CD4-positive, alpha-beta T cell treated with Interleukin-4 for 1 hour (primary cell): ENCODE data around the gene CTNNBL1.

Experiments used
- DNase-seq, 2 donors: peaks; one replicate each; pipeline ENCODE4 v3.0.0-alpha.2; 2020 to 2022

Gene CTNNBL1

DNA sequence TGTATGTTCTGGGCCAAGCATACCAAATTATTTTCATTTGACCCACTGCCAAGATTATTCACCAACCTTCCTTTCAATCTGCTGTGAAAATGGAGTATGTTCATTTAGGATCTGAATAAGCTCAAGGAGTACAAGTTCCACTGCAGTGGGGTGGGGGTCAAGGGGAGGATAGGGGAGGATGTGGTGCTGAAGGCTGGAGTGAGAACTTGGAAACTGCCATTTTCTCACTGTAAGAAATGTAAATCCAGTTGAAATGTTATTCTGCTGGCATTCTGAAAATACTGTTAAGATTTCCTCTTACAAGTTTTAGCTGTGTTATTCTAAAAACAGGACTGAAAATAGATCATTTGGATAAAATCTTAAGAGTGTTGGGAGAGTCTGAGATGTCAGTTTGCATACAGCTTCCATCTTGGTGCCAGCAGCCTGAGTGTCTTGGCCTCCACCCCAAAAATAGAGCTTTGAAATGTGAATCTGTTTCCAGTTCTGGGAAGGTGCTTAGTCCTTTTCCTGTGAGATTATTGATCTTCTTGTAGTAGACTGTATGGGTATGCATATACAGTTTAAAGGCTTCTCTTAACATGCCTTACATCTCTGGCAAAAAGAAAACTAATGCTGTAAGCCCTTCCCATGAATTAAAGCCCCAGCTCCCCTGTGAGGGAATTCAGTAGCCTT lies 84.3 kb downstream of the CTNNBL1 start:
- DNase-seq, result no peak

DNA sequence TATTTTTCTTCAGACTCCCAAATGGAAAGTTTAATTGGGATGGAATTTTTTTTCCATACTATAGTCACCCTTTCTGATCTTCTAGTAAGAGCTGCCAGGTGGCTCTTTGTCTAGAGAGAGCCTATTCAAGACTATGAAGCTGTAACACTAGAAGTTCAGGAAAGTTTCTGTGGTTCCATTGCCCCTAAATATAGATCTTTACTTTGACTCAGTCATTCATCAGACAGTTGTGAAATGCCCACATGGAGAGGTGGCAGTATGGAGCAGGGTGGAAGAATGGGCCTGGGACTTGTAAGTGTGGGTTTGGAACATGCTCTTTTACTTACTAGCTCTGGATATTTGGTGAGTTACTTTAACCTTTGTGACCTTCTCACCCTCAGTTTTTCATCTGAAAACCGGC lies 87.8 kb downstream of the CTNNBL1 start:
- no peak for DNase-seq

DNA sequence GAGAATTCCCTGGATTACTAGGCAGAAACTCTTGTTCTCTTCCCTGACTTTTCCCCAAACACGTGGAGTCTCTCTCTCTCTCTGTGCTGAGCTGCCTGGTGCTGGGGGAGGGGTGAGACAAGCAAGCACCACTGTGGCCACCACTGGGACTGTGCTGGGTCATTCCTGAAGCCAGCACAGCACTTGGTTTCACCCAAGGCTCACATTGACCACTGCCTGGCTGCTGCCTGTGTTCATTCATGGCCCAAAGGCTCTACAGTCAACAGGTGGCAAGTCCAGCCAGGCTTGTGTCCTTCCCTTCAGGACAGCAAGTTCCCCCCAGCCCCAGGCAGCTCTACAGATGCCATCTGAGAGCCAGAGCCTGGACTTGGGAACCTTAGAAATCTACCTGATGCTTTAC lies 92.2 kb downstream of the CTNNBL1 start:
- no peak for DNase-seq

DNA sequence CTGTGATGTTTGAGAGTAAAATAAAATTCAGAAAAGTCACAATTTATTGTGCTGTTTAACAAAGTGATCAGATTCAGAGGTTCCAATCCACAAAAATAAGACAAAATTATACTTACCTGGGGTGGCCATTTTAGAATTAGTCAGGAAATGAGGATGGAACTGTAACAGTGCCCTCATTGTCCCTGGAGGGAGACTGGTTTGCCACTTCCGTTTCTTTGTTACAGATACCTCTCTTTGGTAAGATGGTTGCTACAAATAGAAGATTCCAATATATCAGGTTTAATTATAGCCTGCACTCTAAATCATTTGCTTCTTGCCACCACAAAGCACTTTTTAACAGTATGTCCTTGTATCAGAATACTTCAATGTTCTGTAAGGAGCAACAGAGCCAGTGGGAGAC lies 95.6 kb downstream of the CTNNBL1 start:
- no peak for DNase-seq

DNA sequence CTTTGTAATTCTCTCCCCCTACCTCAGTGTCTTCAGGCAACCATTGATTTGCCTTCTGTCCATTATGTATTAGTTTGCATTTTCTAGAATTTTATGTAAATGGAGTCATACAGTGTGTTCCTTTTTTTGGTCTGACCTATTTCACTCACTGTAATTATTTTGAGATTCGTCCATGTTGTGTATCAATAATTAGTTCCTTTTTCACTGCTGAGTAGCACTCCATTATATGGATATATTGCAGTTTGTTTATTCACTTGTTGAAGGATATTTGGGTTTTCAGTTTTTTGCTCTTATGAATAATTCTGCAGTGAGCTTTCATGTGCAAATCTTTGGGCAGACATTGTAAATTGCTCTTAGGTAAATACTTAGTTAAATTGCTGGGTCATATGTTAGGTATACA lies 97.1 kb downstream of the CTNNBL1 start:
- DNase-seq, result no peak

DNA sequence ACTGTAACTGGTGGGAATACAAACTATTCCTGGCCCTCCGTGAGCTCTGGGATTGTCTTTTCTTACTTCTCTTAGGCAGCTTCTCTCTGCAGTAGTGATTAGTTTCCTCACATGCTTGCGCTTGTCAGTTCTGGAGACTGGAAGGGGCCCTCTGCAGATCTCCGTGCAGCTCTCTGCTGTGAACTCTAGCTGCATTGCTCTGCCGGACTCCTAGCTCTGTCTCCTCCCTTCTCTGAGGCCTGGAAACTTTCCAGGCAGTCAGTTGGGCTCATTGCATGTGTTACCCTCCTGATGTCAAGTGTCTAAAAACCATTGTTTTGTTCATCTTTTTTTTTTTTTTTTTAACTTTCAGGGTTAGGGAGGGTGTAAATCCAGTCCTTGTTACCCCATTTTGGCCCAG lies 102.3 kb downstream of the CTNNBL1 start:
- no peak for DNase-seq

DNA sequence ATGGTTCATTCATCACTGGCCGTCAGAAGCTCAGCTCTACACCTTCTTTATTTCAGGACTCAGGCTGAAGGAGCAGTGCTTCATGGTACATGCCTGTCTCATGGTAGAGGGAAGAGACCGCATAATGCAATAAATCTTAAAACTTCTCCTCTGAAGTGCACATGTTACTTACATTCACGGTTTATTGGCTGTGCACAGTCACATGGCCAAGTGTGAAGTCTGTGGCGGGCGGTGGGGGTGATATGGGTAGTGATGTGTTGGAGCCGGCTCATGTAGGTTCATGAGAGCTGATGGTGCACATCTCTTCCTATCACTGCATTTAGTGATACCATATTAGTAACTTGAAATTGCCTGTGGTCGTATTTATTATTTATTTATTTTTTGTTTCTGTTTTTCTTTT lies 102.9 kb downstream of the CTNNBL1 start:
- no peak for DNase-seq

DNA sequence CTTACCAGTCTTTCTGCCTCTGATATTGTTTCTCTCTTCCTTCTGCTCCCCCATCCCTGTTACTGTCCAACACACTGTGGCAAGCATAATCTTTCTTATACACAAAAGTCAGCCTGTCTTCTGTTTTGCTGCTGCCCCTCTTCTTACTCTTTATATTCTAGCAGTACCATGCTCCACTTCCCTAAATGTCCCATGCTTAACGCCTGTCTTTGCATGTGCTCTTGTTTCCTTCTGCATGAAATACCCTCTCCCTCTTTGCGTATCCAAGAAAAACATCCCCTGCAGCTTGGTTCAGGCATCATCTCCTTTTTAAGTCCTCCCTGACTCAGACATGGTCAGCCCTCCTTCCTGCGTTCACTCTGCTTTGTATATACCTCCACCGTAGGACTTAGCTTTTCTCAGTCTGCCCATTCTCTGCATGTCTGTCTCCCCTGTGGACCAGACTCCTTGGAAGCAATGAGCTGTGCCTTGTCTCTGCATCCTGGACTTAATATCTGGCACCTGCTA lies 103.9 kb downstream of the CTNNBL1 start:
- DNase-seq, result no peak

DNA sequence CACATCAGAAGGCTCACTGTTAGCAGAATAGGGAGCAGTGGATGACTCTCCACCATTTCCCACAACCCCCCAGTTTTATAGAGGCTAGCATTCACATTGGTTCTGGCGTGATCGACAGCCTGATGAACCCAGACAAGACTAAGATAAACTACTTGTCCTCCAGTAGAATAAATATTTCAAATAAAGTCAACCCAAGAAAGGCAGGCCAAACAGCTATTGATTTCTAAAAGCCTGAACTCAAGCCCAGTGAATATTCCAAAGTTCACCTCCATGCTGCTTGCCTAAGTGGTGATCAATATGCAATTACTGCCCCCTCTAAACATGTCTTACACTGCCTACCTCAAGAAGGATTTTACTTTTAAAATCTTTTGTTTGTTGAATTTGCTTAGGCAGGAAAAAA lies 104.5 kb downstream of the CTNNBL1 start:
- no peak for DNase-seq

DNA sequence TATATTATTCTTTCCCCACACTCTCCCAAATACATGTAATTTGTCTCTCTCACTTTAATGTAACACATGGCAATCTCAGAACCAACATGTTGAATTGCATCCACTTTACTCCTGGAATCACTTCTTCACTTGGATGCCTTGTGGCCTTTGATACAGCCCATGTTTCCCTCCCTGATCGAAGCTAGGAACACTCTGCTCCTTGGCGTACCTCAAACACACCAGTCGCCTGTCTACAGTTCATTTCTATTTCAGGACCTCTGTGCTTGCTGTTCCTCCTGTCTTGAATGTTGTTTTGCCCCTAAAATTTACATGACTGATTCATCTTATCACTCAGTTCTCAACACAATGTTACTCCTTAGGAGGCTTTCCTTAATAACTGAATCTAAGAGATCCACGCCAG lies 106.8 kb downstream of the CTNNBL1 start:
- no peak for DNase-seq

DNA sequence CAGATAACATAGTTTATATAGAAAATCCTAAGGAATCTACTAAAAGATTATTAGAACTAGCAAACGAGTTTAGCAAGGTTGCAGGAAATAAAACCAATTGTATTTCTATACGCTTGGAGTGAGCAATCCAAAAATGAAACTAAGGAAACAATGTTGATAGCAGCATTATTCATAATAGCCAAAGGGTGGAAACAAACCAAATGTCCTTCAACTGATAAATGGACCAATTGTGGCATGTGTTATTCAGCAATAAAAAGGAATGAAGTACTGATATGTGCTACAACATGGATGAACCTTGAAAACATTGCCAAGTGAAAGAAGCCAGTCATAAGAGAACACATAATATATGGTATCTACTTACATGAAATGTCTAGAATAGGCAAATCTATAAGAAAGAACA lies 108.1 kb downstream of the CTNNBL1 start:
- DNase-seq, result no peak

DNA sequence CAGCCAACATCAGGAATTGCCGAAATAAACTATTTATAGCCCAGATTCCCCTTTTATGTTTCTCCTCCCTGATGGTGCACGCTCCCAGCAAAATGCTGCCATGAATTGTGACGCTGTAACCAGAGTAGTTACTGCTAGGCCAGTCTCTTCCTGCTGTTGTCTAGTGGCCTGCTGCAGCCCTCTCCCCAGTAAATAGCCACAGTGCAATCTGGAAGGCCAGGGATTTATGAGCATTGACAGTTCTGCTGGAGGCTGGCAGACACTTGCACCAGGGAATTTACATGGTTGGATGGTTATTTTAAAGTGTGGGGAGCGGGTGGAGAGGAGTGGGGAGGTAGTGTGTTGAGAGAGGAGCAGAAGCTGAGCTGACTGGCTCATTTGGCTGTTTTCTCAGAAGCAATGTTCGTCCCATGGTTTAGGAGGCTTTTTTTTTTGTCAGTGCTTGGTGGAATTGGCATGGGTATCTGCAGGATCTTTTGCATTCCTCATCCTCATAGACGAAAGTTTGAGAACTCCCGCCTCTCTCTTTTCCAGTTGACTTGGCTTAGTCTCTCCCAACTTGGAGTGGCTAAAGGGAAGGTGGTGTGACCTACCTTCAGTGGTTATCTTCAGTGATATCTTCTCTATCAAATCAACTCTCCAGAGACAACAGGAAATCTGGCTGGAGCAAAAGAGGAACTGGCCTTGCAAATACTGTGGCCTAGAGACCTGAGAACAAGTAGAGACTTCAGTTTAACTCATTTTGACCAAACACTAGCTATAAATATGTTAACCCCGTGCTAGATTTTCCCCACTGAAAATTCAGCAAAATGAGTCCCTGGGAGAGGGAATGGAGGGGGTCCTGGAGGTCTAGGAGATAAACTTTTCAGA lies 109.8 kb downstream of the CTNNBL1 start:
- peak in 1 of 2 donors; percentile 23 for DNase-seq

DNA sequence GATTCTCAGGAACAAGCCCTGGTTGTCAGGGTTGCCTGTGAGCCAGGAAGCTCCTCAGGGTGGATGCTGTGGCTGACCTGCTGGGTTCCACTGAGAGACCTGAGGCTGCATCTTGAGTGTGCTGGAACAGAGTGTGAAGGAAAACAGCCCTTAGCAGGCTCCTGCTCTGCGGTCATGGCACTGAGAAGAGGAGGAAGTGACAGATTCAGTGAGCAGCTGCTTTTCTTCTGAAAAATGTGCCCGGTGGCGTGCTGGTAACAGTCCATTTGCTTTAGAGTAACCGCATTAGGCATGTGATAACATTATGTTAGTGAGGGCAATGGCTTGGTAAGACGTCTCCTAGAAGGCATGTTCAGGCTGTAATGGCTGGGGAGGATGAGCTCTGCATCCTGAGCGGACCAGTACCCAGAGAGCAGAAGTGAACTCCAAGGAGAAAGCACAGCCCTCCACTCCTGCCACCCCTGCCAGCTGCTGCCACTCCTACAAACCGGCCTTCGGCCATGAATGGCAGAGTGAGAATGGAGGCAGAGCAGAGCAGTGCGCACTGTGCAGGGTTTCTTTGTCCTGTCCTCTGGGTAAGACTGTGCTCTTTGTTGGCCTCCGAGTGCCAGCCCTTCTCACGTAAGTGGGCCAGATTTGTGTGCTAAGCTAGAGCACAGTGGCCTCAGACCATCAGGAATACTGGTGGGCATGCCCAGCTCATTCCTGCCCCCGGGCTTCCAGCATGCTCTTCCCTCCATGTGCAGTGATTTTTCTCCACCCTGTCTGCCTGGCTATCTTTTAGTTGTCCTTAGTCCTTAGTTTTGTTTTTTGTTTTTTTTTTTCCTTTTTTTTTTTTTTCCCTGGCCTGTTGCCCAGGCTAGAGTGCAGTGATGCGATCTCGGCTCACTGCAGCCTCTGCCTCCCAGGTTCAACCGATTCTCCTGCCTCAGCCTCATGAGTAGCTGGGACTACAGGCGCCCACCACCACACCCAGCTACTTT lies 111.0 kb downstream of the CTNNBL1 start:
- DNase-seq, result peak; percentile 4 to 70

DNA sequence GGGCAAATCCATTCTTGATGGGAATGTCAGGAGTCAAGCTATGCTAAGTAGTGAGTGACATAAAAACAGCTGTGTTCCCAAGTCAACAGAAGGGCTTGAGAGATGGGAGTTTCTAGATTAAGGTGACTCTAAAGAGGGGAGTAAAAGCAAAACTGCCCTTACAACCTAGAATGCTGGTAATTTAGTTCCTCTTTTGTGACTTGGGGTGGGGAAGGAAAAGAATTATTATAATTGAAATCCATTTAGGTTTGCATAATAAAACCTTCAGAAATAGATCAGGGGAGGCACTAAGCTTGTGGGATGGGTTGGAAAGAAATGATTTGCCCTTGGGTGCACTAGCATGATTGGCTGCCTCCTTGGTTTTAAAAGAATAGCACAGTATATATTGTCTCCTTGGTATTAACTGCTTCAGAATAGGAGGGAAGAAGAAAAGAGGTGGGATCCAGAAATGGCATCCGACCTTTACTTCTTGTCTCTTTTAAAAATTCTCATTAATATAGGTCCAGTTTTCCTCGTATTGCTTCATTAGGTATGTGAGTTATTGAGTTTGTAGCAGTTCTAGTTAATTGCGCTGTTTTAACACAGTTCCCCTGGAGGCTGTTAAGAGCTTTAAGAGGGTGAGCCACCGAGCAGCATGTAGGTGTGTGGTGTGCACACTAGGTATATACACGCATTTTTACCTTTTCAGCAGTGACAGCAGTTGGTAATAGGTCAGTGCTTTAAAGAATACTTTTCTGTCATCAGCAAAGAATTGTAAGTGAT lies 113.8 kb downstream of the CTNNBL1 start:
- no peak for DNase-seq

DNA sequence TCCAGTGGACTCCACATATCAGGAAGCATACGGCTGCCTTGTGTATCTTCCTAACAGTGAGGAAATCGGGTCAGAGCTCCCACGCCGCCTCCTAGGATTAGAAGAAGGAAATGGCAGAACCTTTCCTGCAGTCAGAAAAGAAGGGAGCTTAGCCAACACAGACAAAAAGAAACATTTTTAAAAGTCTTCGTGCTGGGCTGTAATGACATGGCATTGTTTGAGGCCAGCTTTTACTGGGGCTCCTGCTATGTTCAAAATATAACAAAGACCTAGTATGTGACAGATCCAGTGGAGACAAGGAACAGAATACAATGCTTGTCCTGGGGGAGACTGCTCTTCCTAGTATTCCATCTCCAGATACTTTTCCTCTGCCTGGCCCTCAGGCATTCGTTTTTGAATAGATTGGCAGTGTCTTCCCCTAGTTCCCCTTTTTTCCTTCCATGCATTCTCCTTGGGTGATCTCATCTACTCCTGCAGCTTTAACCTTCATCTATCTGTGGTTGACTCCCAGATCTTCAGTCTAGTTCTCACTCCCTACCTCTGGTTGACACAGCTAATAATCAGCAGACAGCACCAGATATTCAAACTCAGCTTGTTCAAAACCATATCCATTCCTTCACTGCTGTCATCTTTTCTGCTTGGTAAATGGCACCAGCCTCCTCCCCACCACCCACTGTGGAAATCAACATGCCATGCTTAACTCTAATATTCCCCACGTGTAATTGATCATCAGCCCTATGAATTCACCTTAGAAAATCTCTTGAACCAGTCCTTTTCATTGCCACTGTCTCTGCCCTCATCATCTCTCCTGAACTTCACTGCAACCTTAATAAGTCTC lies 114.6 kb downstream of the CTNNBL1 start:
- DNase-seq, result no peak

DNA sequence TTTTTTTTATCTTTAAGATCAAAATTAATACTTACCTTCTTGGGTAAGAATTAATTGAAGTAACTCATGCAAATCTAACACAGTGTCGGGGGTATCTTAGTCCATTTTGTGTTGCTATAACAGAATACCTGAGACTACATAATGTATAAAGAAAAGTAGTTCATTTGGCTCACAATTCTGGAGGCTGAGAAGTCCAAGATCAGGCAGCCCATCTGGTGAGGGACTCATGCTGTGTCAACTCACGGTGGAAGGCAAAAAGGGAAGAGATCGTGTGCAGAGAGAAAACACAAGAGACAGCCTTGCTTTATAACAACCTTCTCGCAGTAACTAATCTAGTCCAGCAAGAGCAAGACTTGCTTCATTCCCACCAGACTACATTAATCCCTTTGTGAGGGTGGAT lies 116.2 kb downstream of the CTNNBL1 start:
- no peak for DNase-seq

DNA sequence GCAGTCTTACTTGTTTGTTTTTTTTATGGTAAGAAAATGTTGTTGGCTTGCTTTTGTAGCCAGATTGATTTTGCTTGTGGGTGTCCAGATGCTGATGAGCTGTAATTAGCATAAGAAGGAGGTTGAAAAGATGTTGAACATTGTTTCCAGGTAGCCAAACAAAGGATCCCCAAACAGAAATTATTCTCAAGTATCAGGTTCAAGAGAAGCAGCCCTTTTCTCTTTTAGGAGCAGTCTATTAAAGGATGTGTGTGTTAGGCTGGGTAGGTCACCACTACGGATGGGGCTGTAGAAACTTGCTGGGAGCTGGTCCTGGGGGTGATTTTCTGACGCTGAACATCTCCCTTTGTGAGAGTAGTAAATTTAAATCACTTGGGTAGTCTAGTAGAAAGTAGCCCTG lies 122.2 kb downstream of the CTNNBL1 start:
- no peak for DNase-seq

DNA sequence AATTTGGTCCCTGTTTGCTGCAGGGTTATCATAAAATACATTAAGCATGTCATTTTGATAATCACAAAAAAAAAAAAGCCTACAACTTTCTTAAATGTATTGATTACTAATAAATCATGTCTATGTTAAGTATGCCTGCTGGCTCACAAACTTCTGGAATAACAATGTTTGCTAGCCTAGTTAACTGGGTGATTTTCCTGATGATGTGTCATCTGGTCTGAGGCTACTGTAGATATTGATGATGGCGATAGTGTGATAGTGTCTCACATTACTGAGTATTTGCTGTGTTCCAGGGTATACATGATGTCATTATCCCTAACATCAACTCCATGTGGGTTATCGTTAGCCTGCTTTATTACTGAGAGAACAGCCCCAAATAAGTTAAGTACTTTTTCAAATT lies 122.9 kb downstream of the CTNNBL1 start:
- DNase-seq, result no peak

DNA sequence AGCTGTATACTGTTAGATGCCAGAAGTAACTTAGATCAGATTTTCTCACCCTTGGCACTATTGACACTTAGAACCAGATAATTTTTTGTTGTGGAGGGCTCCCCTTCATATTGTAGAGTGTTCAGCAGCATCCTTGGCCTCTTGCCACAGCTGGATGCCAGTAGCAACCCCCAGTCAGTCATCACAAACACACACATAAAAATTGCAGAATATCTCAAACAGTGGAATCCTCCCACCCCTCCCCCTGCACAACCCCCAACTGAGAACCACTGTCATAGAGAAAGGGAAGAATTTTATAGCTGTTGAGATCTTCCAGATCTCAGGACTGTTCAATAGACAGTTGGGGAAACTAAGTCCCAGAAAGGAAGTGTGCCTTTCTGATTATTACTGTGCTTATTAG lies 127.9 kb downstream of the CTNNBL1 start:
- no peak for DNase-seq

DNA sequence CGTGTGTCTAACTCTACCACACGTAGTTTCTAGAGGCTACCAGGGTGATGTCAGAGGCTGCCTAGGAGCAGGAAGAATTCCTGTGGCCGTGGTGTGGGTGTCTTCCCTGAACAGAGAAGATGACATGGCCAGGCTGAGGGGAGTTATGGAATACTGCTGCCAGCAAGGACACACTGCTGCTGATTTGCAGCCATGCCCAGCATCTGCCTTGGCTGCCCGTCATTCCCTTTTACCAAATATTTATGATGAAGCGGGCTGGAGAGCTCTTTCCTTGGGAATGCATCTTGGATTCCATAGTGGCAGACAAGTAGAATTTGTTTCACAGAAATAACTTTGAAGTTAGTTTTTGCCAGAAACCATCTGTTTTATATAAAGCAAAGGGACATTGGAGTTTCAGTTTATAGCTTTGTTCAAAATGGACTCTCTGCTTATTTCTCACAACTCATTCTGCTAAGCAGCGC lies 128.3 kb downstream of the CTNNBL1 start:
- no peak for DNase-seq

DNA sequence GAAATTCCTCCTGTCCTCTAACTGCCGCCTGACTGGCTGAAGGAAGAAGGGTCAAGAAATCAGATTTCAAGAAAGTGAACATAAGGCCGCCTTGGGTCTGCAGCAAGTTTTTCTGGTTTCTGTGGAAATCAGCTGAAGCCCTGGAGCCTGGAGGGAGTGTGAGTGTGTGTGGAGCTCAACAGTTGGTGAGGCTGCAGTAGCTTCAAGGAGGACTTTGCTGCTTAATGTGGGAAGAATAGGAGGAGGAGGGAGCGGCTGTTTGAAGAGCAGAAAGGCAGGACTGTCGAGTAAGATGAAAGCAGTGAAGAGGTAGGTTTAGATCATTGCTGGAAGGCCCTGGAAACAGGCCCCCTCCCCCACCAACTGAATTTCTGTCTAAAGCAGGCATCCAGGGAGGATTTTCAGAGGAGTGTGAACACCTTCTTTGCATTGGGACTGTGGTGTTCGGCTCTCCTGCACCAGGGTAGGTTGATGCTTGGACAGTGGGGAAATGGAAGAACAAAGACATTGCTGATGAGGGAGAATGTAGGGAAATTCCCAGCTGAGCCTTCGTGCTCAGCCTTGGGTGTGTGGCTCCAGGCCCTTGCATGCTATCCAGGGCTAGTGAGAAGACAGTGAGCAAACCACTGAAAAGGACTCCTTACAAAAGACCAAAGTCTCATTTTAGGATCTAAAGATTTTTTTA lies 129.6 kb downstream of the CTNNBL1 start:
- no peak for DNase-seq
